Neuron (in vitro differentiated cells): Measurements from ENCODE around the gene ACTN4.

Experiments used
- H2AFZ ChIP-seq: one replicate; pipeline ENCODE4 v1.6.1; 2013; ENCODE audit warnings: low read depth, mild to moderate bottlenecking, inconsistent platforms, low read length, moderate library complexity
- H3K27me3 ChIP-seq: one replicate; pipeline ENCODE4 v1.6.1; 2013; ENCODE audit warnings: low read length; ENCODE audit not compliant: insufficient read depth
- H3K36me3 ChIP-seq: one replicate; pipeline ENCODE4 v1.6.1; 2013; ENCODE audit warnings: low read length; ENCODE audit not compliant: insufficient read depth
- H3K4me1 ChIP-seq: one replicate; pipeline ENCODE4 v1.6.1; 2013; ENCODE audit warnings: low read length; ENCODE audit not compliant: insufficient read depth
- H3K4me3 ChIP-seq: 2 replicates; pipeline ENCODE4 v1.5.1; 2013; ENCODE audit warnings: mild to moderate bottlenecking, low read length, moderate library complexity
- H3K9me3 ChIP-seq: one replicate; pipeline ENCODE4 v1.6.1; 2013; ENCODE audit warnings: low read length

Gene ACTN4

DNA sequence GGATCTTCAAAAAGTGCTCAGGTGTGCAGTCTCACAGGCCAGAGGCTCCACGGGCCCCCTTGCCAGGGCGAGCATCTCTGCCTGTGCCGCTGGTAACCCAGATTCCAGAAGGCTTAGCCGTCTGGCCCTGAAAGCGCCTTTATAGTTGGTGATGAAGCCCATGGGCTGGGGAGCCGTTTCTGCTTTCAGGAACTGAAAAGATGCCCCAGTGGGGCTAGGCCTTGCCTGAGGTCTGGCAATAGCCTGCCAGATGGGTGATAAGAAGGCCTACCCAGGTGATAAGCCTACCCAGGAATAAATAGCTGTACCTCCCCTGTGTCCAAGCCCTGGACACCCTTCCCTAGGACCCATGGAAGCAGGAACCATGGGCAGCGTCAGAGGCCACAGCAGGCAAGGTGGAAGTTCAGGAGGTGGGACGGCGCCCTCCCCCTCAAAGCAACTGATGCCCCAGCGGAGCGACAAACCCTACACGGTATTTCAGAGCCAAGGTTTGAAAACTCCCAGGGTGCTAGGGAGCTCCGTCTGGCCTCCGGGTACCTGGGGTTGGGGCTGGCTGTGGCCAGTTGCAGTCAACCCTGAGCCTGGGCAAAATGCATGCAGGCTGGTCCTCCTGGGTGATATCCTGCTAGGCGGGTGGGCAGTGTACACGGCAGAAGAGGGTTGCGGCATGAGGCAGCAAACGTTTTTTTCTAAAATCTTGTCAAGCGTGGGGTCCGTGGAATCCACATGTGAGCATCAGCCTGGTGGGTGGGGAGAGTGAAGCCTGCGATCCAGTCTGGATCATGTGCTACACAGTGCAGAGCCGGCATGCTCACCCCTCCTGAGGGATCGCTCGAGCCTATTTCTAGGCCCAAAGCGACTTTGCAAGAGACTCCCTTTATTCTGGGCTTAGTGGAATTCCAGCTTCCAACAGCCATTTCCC lies 45.3 kb downstream of the ACTN4 start:
- no peak overlapping the region for H3K4me3 ChIP-seq
- no peaks in the 10 kb centered on the region for H3K27me3 ChIP-seq
- no peaks in the 10 kb centered on the region for H3K9me3 ChIP-seq
- H3K4me1 ChIP-seq: peaks cover 28% of the 10 kb centered on the region
- H2AFZ ChIP-seq: no peak overlapping the region
- peaks cover 3% of the 10 kb centered on the region for H3K36me3 ChIP-seq

DNA sequence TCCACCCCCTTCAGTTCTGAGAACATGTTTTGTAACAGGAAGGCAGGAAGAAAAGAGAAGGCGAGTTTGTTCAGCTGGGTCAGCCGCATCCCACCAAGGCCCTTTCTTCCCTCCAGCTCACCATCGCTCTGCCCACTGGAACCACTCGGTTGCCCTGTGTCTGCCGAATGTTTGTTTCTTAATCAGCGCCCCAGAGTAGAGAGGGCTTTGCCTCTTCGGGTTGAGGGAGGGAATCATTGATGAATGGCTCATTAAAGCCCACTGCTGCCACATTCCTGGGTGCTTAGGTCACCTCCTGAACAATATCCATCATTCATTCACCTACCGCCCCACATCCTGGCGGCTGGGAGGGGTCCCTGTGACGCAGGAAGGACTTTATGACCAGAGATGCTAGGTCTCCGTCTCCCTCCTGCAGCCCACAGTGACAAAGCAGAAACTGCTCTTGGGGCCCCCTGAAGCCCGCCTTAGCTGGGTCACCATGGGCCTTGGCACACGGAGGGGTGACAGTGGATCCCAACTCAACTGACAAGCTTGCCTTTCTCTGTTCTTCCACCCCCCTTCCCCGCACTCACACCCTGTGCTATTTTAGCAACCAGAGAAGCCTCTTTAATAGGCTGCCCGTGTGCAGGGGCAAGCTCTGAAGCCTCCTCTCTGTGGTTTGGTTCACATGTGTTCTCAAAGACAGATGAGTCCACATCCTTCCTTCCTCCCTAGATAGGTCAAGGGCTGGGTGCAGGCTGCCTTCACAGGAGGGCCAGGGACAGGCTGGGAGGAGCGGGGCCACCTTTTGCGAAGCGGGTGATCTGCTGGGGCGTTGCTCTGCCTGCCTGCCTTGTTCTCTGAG lies 46.2 kb downstream of the ACTN4 start:
- no peak overlapping the region for H3K4me3 ChIP-seq
- peaks cover 37% of the 10 kb centered on the region for H3K4me1 ChIP-seq
- no peaks in the 10 kb centered on the region for H3K27me3 ChIP-seq
- peaks cover 3% of the 10 kb centered on the region for H3K36me3 ChIP-seq
- H2AFZ ChIP-seq: no peak overlapping the region
- H3K9me3 ChIP-seq: no peaks in the 10 kb centered on the region

DNA sequence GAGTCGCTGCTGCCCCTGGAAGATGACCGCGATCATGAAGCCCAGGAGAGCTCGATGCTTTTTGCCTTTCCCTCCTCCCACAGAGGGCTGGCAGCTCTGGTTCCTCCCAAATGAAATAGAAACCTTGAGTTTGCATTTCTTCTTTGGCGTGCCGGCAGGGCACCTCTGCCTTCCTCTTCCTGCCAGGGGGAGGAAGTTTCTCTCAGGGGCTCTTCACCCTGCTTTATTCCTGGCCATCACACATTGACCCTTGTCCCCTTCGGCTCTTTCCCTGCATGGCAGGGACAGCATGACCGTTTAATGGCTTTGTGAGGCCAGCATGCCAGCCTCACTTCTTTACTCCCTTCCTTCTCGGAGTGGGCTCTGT lies 47.9 kb downstream of the ACTN4 start:
- Histone ChIP-seq H3K9me3 (no peaks in the 10 kb centered on the region), H3K27me3 (no peaks in the 10 kb centered on the region), H3K4me1 (peaks cover 44% of the 10 kb centered on the region), H3K4me3 (no peak overlapping the region), H3K36me3 (peaks cover 6% of the 10 kb centered on the region), H2AFZ (no peak overlapping the region)

DNA sequence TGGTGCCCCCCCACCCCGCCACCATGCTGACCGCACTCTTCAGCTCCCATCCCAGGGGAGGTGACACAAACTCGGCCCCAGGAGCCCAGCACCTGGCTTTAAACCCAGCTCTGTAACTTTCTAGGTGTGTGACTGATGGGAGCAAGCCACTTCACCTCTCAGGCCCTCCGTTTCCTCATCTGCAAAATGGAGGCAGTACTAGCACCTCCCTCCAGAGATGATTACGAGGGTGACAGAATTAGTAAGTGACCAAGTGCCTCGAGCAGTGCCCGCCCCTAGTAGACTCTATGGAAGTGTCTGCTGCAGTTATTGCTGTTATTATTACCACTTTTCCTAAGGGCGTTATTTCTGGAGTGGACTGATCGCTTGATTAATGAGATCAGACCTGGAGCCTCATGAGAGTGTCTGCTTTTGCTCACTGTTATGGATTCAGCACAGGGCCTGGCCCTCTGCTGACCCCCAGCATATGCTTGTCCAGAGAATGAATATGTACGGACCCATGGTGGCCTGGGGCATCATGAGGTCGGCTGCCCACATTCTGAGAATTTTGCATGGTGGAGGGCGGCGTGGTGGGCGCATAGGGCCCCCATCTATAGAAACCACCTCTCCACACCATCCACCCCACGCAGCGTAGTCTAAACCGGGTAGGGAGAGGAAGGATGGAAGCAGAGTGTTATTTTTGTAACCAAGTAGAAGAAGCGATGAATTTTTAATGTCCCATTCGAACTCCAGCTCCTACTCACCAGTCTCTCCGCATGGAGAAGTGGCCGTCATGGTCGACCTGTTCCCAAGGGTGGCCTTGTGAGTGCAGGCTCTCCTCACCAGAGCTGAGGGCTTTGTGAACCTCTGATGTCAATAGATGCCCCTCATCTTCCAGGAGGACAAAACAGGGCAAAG lies 48.6 kb downstream of the ACTN4 start:
- peaks cover 12% of the 10 kb centered on the region for H3K36me3 ChIP-seq

DNA sequence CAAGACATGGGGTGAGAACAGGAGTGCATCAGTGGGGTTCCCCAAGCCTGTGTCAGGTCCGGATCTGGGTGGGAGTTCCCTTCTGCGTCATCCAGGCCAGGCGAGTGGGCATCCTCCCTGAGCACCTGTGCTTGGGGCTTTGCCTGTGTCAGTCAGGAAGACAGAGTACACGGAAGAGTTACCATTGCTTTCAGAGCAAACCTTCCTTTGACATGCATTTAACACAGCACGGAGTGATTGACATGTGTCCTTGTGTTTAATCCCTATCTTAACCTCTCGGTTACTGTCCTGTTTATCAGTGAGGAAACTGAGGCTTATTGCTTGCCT lies 49.2 kb downstream of the ACTN4 start:
- Histone ChIP-seq H3K9me3 (no peaks in the 10 kb centered on the region), H3K4me3 (no peak overlapping the region), H3K36me3 (peaks cover 15% of the 10 kb centered on the region), H3K27me3 (no peaks in the 10 kb centered on the region), H3K4me1 (peaks cover 44% of the 10 kb centered on the region), H2AFZ (no peak overlapping the region)

More for the DNA sequence above, 48.6 kb downstream of the ACTN4 start:
- Histone ChIP-seq H3K4me3 (no peak overlapping the region), H3K9me3 (no peaks in the 10 kb centered on the region), H3K4me1 (peaks cover 44% of the 10 kb centered on the region), H3K27me3 (no peaks in the 10 kb centered on the region), H2AFZ (no peak overlapping the region)

DNA sequence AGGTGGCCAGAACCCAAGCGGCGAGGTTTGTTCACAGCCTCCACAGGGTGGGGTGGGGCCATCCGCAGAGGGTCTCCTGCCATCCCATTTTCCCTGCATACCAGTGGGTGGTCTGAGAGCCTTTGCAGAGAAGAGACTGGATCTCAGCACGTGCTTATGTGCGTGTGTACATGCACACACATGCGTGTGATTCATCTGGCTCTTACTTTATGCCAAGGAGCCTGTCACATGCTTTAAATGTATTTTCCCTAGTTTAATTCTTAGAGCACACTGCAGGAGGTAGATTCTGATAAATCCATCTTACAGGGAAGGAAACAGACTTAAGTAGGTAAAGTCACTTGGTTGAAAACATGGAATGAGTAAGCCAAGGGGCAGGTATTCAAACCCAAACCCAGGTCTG lies 49.7 kb downstream of the ACTN4 start:
- Histone ChIP-seq H3K9me3 (no peaks in the 10 kb centered on the region), H2AFZ (no peak overlapping the region), H3K36me3 (peaks cover 19% of the 10 kb centered on the region), H3K27me3 (no peaks in the 10 kb centered on the region), H3K4me1 (peaks cover 41% of the 10 kb centered on the region), H3K4me3 (no peak overlapping the region)

DNA sequence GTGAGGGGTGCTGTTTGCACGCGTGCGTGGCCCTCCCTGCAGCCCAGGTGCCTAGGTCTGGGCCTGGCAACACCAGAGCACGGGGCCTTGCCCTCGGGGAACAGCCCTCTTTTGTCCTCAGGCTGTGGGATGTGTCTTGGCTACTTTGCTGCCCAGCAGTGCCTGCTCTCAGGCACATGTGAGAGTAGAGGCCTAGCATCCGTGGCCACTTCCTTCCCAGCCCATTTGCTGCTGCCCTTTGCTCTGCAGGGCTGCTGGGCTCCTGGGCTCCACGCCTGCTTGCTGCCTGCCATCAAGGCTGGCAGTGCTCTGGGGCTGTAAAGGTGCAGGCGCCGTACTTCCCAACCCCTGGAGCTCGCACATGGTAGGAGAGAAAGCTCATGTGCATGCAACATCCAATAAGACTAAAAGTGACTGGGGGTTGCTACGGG lies 50.2 kb downstream of the ACTN4 start:
- no peak overlapping the region for H2AFZ ChIP-seq
- H3K4me3 ChIP-seq: no peak overlapping the region
- no peaks in the 10 kb centered on the region for H3K27me3 ChIP-seq
- H3K36me3 ChIP-seq: peaks cover 24% of the 10 kb centered on the region
- no peaks in the 10 kb centered on the region for H3K9me3 ChIP-seq
- H3K4me1 ChIP-seq: peaks cover 36% of the 10 kb centered on the region

DNA sequence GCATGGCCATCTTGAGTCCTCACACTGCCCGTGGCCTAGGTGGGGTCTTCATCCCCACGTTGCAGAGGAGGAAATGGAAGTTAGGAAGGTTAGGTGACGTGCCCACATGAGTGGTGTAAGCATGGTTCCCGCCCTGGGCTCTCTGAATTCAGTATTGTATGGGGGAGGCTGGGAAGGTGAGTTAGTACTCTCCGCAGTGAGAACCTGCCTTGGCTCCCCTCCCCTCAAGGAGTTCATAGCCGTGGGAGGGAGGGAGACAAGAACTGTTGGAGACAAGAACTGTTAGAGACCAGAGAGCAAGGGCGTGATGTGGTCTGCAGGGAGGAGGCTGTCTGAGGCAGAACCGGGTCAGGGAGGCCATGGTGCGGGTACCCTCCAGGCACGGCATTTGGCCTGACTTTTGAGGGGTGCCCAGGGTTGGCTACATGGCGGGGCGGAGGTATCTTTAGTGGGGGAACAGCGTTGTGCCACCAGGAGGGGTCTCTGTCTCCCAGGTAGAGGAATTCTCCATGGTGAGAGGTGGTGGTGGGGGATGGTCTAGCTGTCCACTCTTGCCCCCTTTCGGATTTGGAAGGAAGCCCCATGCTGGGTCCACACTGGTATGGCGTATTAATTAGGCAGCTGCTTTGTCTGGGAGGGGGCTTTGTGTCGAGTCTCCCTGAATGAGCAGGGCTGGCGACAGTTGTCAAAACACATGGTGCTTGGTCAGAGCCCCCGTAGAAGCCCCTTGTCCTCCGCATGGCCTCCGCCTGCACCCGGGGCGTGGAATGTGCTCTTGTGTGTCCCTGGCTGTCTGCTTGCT lies 51.0 kb downstream of the ACTN4 start:
- no peaks in the 10 kb centered on the region for H3K9me3 ChIP-seq
- no peaks in the 10 kb centered on the region for H3K27me3 ChIP-seq
- H3K4me3 ChIP-seq: no peak overlapping the region
- H3K36me3 ChIP-seq: peaks cover 29% of the 10 kb centered on the region
- H3K4me1 ChIP-seq: peaks cover 28% of the 10 kb centered on the region
- H2AFZ ChIP-seq: no peak overlapping the region

DNA sequence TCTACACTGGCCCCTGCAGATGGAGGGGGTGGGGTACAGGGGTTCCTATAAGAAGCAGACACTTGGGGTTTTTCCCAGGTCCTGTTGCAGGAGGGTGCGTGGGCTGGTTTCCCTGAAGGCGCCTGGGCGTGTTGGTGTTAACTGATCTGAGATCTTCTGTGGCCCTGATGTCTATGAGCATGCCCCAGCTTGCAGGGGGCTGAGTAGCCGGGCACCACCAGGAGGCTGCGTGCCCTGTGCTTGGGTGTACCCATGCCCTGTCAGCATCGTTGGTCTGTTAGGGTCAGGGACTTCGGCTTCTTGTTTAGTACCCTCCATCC lies 51.5 kb downstream of the ACTN4 start:
- H3K9me3 ChIP-seq: no peaks in the 10 kb centered on the region
- H3K27me3 ChIP-seq: no peaks in the 10 kb centered on the region
- H3K4me3 ChIP-seq: no peak overlapping the region
- H3K36me3 ChIP-seq: peaks cover 34% of the 10 kb centered on the region
- peaks cover 23% of the 10 kb centered on the region for H3K4me1 ChIP-seq
- H2AFZ ChIP-seq: no peak overlapping the region

DNA sequence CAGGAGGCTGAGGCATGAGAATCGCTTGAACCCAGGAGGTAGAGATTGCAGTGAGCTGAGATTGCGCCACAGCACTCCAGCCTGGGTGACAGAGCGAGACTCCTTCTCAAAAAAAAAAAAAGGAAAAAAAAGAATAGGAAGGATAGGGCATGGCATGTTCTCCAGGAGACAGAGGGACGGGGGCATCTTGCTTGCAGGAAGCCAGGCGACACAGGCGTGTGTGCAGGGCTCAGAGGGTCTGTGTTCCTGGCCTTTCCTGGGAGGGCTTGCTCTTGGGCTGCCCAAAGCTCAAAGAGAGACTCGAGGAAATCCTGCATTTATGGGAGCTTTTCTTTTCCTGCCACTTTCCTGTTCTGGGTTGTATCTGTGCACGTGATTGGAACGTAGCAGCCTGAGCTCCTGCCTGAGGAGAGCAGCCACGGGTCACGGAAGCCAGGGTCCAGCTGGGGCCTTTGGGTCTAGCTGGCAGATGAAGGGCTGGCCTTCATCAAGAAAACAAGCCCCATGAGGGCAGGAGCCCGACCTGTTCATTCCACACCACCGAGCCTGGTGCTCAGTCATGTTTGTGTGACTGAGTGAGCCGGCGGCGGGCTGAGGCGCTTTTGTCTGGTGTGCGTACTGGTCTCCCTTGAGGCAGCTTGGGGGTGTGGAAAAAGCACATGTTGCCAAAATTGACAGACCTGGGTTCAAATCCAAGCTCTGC lies 52.3 kb downstream of the ACTN4 start:
- H3K4me1 ChIP-seq: peaks cover 22% of the 10 kb centered on the region

DNA sequence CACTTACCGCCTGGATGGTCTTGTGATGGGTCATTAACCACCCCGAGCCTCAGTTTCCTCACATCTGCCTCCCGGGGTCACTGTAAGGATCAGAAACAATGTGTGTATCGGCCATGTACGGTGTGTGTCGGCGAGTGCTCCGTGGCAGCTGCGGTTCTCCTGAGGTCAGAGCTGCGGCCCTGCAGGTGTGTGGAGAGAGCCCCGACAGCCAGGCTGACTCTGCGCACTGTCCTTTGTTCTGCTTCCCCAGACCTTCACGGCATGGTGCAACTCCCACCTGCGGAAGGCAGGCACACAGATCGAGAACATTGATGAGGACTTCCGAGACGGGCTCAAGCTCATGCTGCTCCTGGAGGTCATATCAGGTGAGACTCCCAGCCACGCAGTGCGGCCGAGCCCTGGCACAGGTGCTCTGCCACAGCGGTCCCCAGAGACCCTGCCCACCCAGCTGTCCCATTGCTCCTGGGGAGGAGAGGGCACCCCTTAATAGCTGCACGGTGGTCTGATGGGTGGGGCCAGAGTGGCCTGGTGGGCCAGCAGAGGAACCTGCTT lies 53.0 kb downstream of the ACTN4 start:
- H3K36me3 ChIP-seq: peaks cover 46% of the 10 kb centered on the region

More for the DNA sequence above, 52.3 kb downstream of the ACTN4 start:
- Histone ChIP-seq H3K27me3 (no peaks in the 10 kb centered on the region), H2AFZ (no peak overlapping the region), H3K36me3 (peaks cover 42% of the 10 kb centered on the region), H3K4me3 (no peak overlapping the region), H3K9me3 (no peaks in the 10 kb centered on the region)

More for the DNA sequence above, 53.0 kb downstream of the ACTN4 start:
- Histone ChIP-seq H2AFZ (no peak overlapping the region), H3K9me3 (no peaks in the 10 kb centered on the region), H3K27me3 (no peaks in the 10 kb centered on the region), H3K4me1 (peaks cover 21% of the 10 kb centered on the region), H3K4me3 (no peak overlapping the region)
